ENCODE results near the gene JHY. TPM values are rescaled to one million over a fixed set of nuclear protein-coding genes. Genes with fewer than 3 reads are reported as not detected.
"Not testable (repeated sequence)": the region's sequence is repeated elsewhere in the genome, so short reads cannot be mapped to it uniquely, and the experiment has no call there.

The JHY gene
- 10.6 TPM for total RNA-seq

- FAIRE-seq: no peak
- DNase-seq (ENCODE audit: low spot score in 2 of 2): peak in 1 of 2 donors; percentile 45
Observed at GRCh38 chr11:122882189-122882856, at the start of gene JHY. TSS of gene JHY (plus strand) at chr11:122882759. CDS start at chr11:122885850, 3,091 bp downstream.

- DNase-seq (ENCODE audit: low spot score in 2 of 2) (no peak), FAIRE-seq (no peak)
Observed at GRCh38 chr11:122833846-122834464, 48.6 kb upstream of the JHY start.

GRCh38 chr11:122836916-122837315 is 45.6 kb upstream of the JHY start:
- DNase-seq (ENCODE audit: low spot score in 2 of 2) (no peak), FAIRE-seq (no peak)

- DNase-seq (ENCODE audit: low spot score in 2 of 2) (no peak), FAIRE-seq (no peak)
Observed at GRCh38 chr11:122837528-122838346, 44.8 kb upstream of the JHY start.

- FAIRE-seq (no peak), DNase-seq (ENCODE audit: low spot score in 2 of 2) (no peak)
Observed at GRCh38 chr11:122843281-122844141, 39.0 kb upstream of the JHY start.

GRCh38 chr11:122847466-122847865 is 35.1 kb upstream of the JHY start:
- no peak for FAIRE-seq
- no peak for DNase-seq (ENCODE audit: low spot score in 2 of 2)

- FAIRE-seq (no peak), DNase-seq (ENCODE audit: low spot score in 2 of 2) (no peak)
Observed at GRCh38 chr11:122848186-122848585, 34.4 kb upstream of the JHY start.

- FAIRE-seq: no peak
- DNase-seq (ENCODE audit: low spot score in 2 of 2): no peak
Observed at GRCh38 chr11:122850076-122850631, 32.4 kb upstream of the JHY start.

GRCh38 chr11:122851366-122851966 is 31.1 kb upstream of the JHY start:
- FAIRE-seq (no peak), DNase-seq (ENCODE audit: low spot score in 2 of 2) (no peak)

- DNase-seq (ENCODE audit: low spot score in 2 of 2) (no peak), FAIRE-seq (no peak)
Observed at GRCh38 chr11:122852074-122852795, 30.3 kb upstream of the JHY start.

GRCh38 chr11:122852796-122853160 is 29.8 kb upstream of the JHY start:
- no peak for DNase-seq (ENCODE audit: low spot score in 2 of 2)
- no peak for FAIRE-seq

- FAIRE-seq: no peak
- no peak for DNase-seq (ENCODE audit: low spot score in 2 of 2)
Observed at GRCh38 chr11:122853261-122853660, 29.3 kb upstream of the JHY start.

GRCh38 chr11:122853971-122854446 is 28.6 kb upstream of the JHY start:
- peak; percentile 79 for FAIRE-seq

GRCh38 chr11:122861631-122862030 is 20.9 kb upstream of the JHY start:
- no peak for DNase-seq (ENCODE audit: low spot score in 2 of 2)
- no peak for FAIRE-seq

More at GRCh38 chr11:122853971-122854446, 28.6 kb upstream of the JHY start:
- peak; percentile 24 to 62 for DNase-seq (ENCODE audit: low spot score in 2 of 2)

- no peak for DNase-seq (ENCODE audit: low spot score in 2 of 2)
- FAIRE-seq: no peak
Observed at GRCh38 chr11:122862091-122862490, 20.5 kb upstream of the JHY start.

- FAIRE-seq: peak; percentile 15
- not testable (repeated sequence) for DNase-seq (ENCODE audit: low spot score in 2 of 2)
Observed at GRCh38 chr11:122863154-122863553, 19.4 kb upstream of the JHY start.

GRCh38 chr11:122863704-122864326 is 18.7 kb upstream of the JHY start:
- peak in 1 of 2 donors; percentile 29 for DNase-seq (ENCODE audit: low spot score in 2 of 2)
- FAIRE-seq: peak; percentile 87

GRCh38 chr11:122864386-122865115 is 18.0 kb upstream of the JHY start:
- DNase-seq (ENCODE audit: low spot score in 2 of 2) (peak in 1 of 2 donors; percentile 11), FAIRE-seq (no peak)
